GM18520 (cell line): ENCODE data around the gene CD79A.

Experiments used
- ATAC-seq: cut with Tn5 transposase; IDR thresholded peaks from one replicate; pipeline ENCODE4 v1.9.1; 2021; ENCODE audit not compliant: unreplicated experiment

The CD79A gene

DNA sequence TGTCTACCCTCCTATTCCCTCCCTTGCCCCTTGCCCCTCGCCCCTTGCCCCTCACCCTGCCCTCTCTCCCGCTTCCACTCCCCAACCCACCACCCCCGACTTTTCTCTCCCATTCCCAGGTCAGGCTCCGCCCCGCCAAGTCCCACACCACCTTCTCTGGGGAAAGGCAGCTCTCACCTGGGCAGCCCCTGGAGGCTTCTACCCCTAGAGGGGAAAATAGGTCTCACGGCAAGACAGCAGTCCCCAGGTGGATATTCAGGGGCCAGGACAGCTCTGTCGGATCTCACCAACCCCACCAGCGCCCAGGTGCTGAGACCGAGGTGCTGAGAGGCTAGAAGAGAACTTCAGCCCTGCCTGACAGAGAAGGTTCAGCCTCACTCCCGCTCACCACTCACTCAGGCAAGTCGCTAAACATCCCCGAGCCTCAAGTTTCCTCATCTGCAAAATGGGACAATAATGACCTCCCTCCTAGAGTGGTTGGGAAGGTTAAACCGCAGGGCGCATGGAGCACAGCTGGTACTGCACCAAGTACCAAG is 52.5 kb downstream of the CD79A start:
- no peak for ATAC-seq

DNA sequence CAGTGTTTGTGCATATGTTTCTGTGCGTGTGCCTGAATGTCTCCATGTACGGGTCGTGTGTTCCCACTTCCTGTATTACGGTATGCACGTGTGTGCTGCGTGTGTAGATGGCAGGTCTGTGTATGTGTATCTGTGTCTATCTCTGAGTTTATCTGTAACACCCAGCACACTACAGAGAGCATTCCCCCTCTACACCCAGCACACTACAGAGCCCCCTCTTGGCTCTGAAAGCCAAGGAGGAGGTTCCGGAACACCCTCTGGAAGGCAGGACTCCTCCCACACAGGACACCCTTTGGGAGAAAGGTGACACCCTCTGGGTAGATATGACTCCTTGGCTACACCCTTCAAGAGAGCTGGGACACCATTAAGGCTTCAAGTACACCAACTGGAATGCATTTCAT is 53.2 kb downstream of the CD79A start:
- no peak for ATAC-seq
